K562 (cell line): ENCODE measurements around the gene RSPRY1. TPM values are rescaled to one million over a fixed set of nuclear protein-coding genes. Genes with fewer than 3 reads are reported as not detected.

Experiments
- ARID2 ChIP-seq: fragments of 450-650 bp; IDR thresholded peaks from 2 replicates; pipeline ENCODE4 v1.6.1; 2017; ENCODE audit warnings: antibody characterized with exemption, mild to moderate bottlenecking
- BRD4 ChIP-seq: fragments of 200-600 bp; sonication (generic); IDR thresholded peaks from 2 replicates; pipeline ENCODE4 v1.6.1; 2017; ENCODE audit warnings: inconsistent platforms
- CREB3L1 ChIP-seq: fragments of 450-650 bp; IDR thresholded peaks from 2 replicates; pipeline ENCODE4 v1.6.1; 2014; ENCODE audit warnings: low read depth, mild to moderate bottlenecking, moderate library complexity, borderline replicate concordance
- CTCF ChIP-seq, 3 experiments: IDR thresholded peaks in 2 of 3; conservative IDR thresholded peaks in 1 of 3; 2 replicates each; pipeline ENCODE4 v1.5.1; 2011 to 2012; ENCODE audit warnings: low read length in 3 of 3, mild to moderate bottlenecking in 3 of 3, control low read depth in 2 of 3, improper control_type of control experiment in 1 of 3, inconsistent platforms in 1 of 3, low read depth in 1 of 3, mixed read lengths in 1 of 3, moderate library complexity in 1 of 3; ENCODE audit not compliant: insufficient read depth in 2 of 3
- GATAD2B ChIP-seq: fragments of 450-650 bp; IDR thresholded peaks from 2 replicates; pipeline ENCODE4 v1.6.1; 2017; ENCODE audit warnings: mild to moderate bottlenecking, borderline replicate concordance
- MIER1 ChIP-seq: fragments of 450-650 bp; IDR thresholded peaks from 2 replicates; pipeline ENCODE4 v1.6.1; 2016; ENCODE audit warnings: antibody characterized with exemption, mild to moderate bottlenecking, low read depth
- MLLT1 ChIP-seq, 2 experiments: fragments of 450-650 bp; IDR thresholded peaks; 2 replicates each; pipeline ENCODE4 v1.6.1; 2016
- MTA3 ChIP-seq: fragments of 450-650 bp; formaldehyde crosslinking; IDR thresholded peaks from 2 replicates; pipeline ENCODE4 v1.6.1; 2017; ENCODE audit warnings: mild to moderate bottlenecking, borderline replicate concordance
- NBN ChIP-seq: fragments of 450-650 bp; IDR thresholded peaks from 2 replicates; pipeline ENCODE4 v1.6.1; 2016; ENCODE audit warnings: low read depth, mild to moderate bottlenecking
- NRF1 ChIP-seq, 2 experiments: fragments of 450-650 bp; IDR thresholded peaks in 1 of 2; conservative IDR thresholded peaks in 1 of 2; 2 replicates each; pipeline ENCODE4 v1.6.1; 2014; ENCODE audit warnings: mild to moderate bottlenecking in 2 of 2
- PCBP2 ChIP-seq: fragments of 200-400 bp; formaldehyde crosslinking; IDR thresholded peaks from 2 replicates; pipeline ENCODE4 v1.6.1; 2018; ENCODE audit warnings: low read length, low read depth, mild to moderate bottlenecking, moderate library complexity; ENCODE audit not compliant: poor library complexity, severe bottlenecking
- POLR3A ChIP-seq: IDR thresholded peaks from 2 replicates; pipeline ENCODE4 v1.6.1; 2011; ENCODE audit warnings: borderline replicate concordance, mild to moderate bottlenecking, moderate library complexity; ENCODE audit not compliant: insufficient read length, insufficient read depth; ENCODE audit errors: extremely low read depth
- XRCC5 ChIP-seq: fragments of 200-400 bp; formaldehyde crosslinking; IDR thresholded peaks from 2 replicates; pipeline ENCODE4 v1.6.1; 2017; ENCODE audit warnings: low read depth, mild to moderate bottlenecking, low read length
- ZBTB11 ChIP-seq, 3 experiments: fragments of 200-800 bp in 1 of 3; fragments of 250-450 bp in 1 of 3; fragments of 450-650 bp in 1 of 3; sonication (Bioruptor Pico) in 1 of 3; sonication (Bioruptor generic) in 1 of 3; formaldehyde crosslinking in 1 of 3; IDR thresholded peaks; 2 replicates each; pipeline versions ENCODE4 v1.6.1 to v1.8.0; 2016 to 2022; ENCODE audit warnings: mild to moderate bottlenecking in 2 of 3, missing genetic modification characterization in 2 of 3, missing compliant biosample characterization in 1 of 3, moderate library complexity in 1 of 3
- ZFP1 ChIP-seq: fragments of 450-650 bp; formaldehyde crosslinking; IDR thresholded peaks from 2 replicates; pipeline ENCODE4 v1.4.0; 2020; ENCODE audit warnings: mild to moderate bottlenecking, mixed read lengths
- ZNF165 ChIP-seq: fragments of 250-450 bp; sonication (Bioruptor Pico); IDR thresholded peaks from 2 replicates; pipeline ENCODE4 v1.4.0; 2020; ENCODE audit warnings: borderline replicate concordance
- ZNF561 ChIP-seq: fragments of 450-650 bp; formaldehyde crosslinking; conservative IDR thresholded peaks from 2 replicates; pipeline ENCODE4 v1.4.0; 2020; ENCODE audit warnings: mild to moderate bottlenecking, moderate library complexity
- ZNF589 ChIP-seq: fragments of 200-800 bp; sonication (Bioruptor generic); IDR thresholded peaks from 2 replicates; pipeline ENCODE4 v1.6.1; 2016; ENCODE audit warnings: low read depth, missing genetic modification characterization, missing compliant biosample characterization
- polyA plus RNA-seq, 8 experiments: library from polyadenylated mRNA; depleted of rRNA in 4 of 8; stranded (reverse) in 5 of 8; unstranded in 3 of 8; fragments of >200 nt; fragmentation: Nextera tagmentation in 2 of 8; fragmentation: Illumina TruSeq in 1 of 8; extraction: Ambion mirVana in 2 of 8; extraction: Trizol in 1 of 8; gene quantifications; 2 replicates each; pipeline versions ENCODE4 v1.2.1 to v1.2.3, GENCODE V29; 2011 to 2014; ENCODE audit warnings: inconsistent platforms in 1 of 8, missing spikeins in 1 of 8
- total RNA-seq, 7 experiments: library from RNA; depleted of rRNA in 6 of 7; stranded (reverse); fragments of >200 nt in 6 of 7; fragmentation: Illumina TruSeq in 2 of 7; extraction: Trizol in 2 of 7; gene quantifications; 2 replicates each; pipeline versions ENCODE4 v1.2.1 to v1.2.3, GENCODE V29; 2011 to 2021; ENCODE audit warnings: low replicate concordance in 1 of 7

Gene RSPRY1
- total and polyA plus RNA-seq, 9 of the 15 experiments (the other 6 are each of a cell fraction or from before 2014, with no cell fraction given), result 10.2 to 27.8 (median 20.8) TPM

- TF ChIP-seq ZBTB11 (CRISPR knock-in tag; IDR thresholded peaks at IDR 0.05) (no peak), MLLT1 (IDR thresholded peaks at IDR 0.05) (no peak), XRCC5 (no peak), NRF1 (conservative IDR thresholded peaks at IDR 0.05 in 1 of 2, IDR thresholded peaks at IDR 0.05 in 1 of 2) (0 out of 4 replicates have a peak, but pooled peaks of 1 of the 2 experiments have one; percentile 11), GATAD2B (no peak), ZNF165 (no peak), ZNF561 (CRISPR knock-in tag) (no peak), NBN (no peak), MTA3 (0 out of 2 replicates have a peak, but pooled peaks have one; percentile 29), ZFP1 (CRISPR knock-in tag) (no peak), POLR3A (no peak), ZNF589 (CRISPR knock-in tag) (no peak), CREB3L1 (no peak), ARID2 (no peak), BRD4 (no peak), CTCF (IDR thresholded peaks at IDR 0.05 in 2 of 3, conservative IDR thresholded peaks at IDR 0.05 in 1 of 3; ENCODE audit: insufficient read depth in 2 of 3, low read depth in 1 of 3, low read length in 3 of 3) (peak in 1 of 3 experiments; percentile 28; a peak in 1 of 6 replicates), PCBP2 (no peak), MIER1 (no peak)
These were observed 40.8 kb upstream of the RSPRY1 start (continued) for GRCh38 chr16:57145046-57146021.
